Keratinocyte (primary cell): ENCODE results near the gene GAS5. TPM values are rescaled to one million over a fixed set of nuclear protein-coding genes. Genes with fewer than 3 reads are reported as not detected.

Experiments used
- DNase-seq: peaks from one replicate; pipeline ENCODE4 v3.0.0-alpha.2; 2011; ENCODE audit warnings: low read depth, missing footprints, low spot score
- FAIRE-seq: peaks from 2 replicates; lab custom pipeline; 2011; peaks lifted over from hg19 to GRCh38; lab: Jason Lieb, UNC
- H2AFZ ChIP-seq: 2 replicates; pipeline ENCODE4 v1.6.0; 2012; ENCODE audit warnings: low read length, control low read depth, inconsistent platforms; ENCODE audit not compliant: control insufficient read depth
- H3K27ac ChIP-seq: 2 replicates; pipeline ENCODE4 v1.5.1; 2011; ENCODE audit warnings: low read length; ENCODE audit not compliant: control insufficient read depth, insufficient read depth
- H3K27me3 ChIP-seq: 3 replicates; pipeline ENCODE4 v1.6.0; 2011; ENCODE audit warnings: low read length; ENCODE audit not compliant: control insufficient read depth, insufficient read depth; ENCODE audit errors: extremely low read depth
- H3K36me3 ChIP-seq, 2 experiments: 2 replicates in 1 of 2; 3 replicates in 1 of 2; pipeline ENCODE4 v1.5.1; 2011; ENCODE audit warnings: low read length in 2 of 2, mild to moderate bottlenecking in 1 of 2; ENCODE audit not compliant: control insufficient read depth in 2 of 2, insufficient read depth in 2 of 2; ENCODE audit errors: extremely low read depth in 1 of 2
- H3K4me1 ChIP-seq: 3 replicates; pipeline ENCODE4 v1.5.1; 2011; ENCODE audit warnings: low read length; ENCODE audit not compliant: control insufficient read depth, insufficient read depth; ENCODE audit errors: extremely low read depth
- H3K4me2 ChIP-seq: 3 replicates; pipeline ENCODE4 v1.6.0; 2011; ENCODE audit warnings: low read depth, low read length; ENCODE audit not compliant: control insufficient read depth, insufficient read depth; ENCODE audit errors: extremely low read depth
- H3K4me3 ChIP-seq, 3 experiments: fragments of 200-600 bp in 1 of 3; sonication (generic) in 1 of 3; 2 replicates in 2 of 3; 3 replicates in 1 of 3; pipeline ENCODE4 v1.5.1; 2011 to 2016; ENCODE audit warnings: low read length in 3 of 3, mild to moderate bottlenecking in 3 of 3, control low read depth in 2 of 3, inconsistent platforms in 1 of 3, low read depth in 1 of 3, mixed read lengths in 1 of 3, mixed run types in 1 of 3, moderate library complexity in 1 of 3; ENCODE audit not compliant: control insufficient read depth in 2 of 3, insufficient read depth in 2 of 3; ENCODE audit errors: extremely low read depth in 1 of 3
- H3K79me2 ChIP-seq: 2 replicates; pipeline ENCODE4 v1.6.0; 2012; ENCODE audit warnings: low read length; ENCODE audit not compliant: control insufficient read depth, insufficient read depth
- H3K9ac ChIP-seq: 3 replicates; pipeline ENCODE4 v1.6.0; 2011; ENCODE audit warnings: low read length; ENCODE audit not compliant: control insufficient read depth, insufficient read depth; ENCODE audit errors: extremely low read depth
- H3K9me1 ChIP-seq: 3 replicates; pipeline ENCODE4 v1.6.0; 2011; ENCODE audit warnings: low read length; ENCODE audit not compliant: control insufficient read depth, insufficient read depth; ENCODE audit errors: extremely low read depth
- H3K9me3 ChIP-seq: 2 replicates; pipeline ENCODE4 v1.5.1; 2012; ENCODE audit warnings: low read depth, low read length; ENCODE audit not compliant: control insufficient read depth
- H4K20me1 ChIP-seq: 3 replicates; pipeline ENCODE4 v1.6.0; 2011; ENCODE audit warnings: low read length; ENCODE audit not compliant: control insufficient read depth, insufficient read depth; ENCODE audit errors: extremely low read depth
- CTCF ChIP-seq, 3 experiments: IDR thresholded peaks in 1 of 3; conservative IDR thresholded peaks in 1 of 3; optimal IDR thresholded peaks in 1 of 3; 2 replicates in 2 of 3; 3 replicates in 1 of 3; pipeline versions ENCODE3 to v1.5.1; 2011; ENCODE audit warnings: low read length in 3 of 3, mild to moderate bottlenecking in 3 of 3, moderate library complexity in 2 of 3, control low read depth in 1 of 3, inconsistent platforms in 1 of 3; ENCODE audit not compliant: insufficient read depth in 2 of 3; ENCODE audit errors: extremely low read depth in 1 of 3
- EZH2 ChIP-seq: IDR thresholded peaks from one replicate; pipeline ENCODE4 v1.6.1; 2012; ENCODE audit warnings: inconsistent platforms, mild to moderate bottlenecking, low read length, moderate library complexity
- dilution Hi-C: fragments of 300-500 bp; cut with MboI; formaldehyde crosslinking; loops from one replicate; pipeline ENCODE4 v1.7.0; 2020; ENCODE audit warnings: low sequenced_read_pairs; ENCODE audit not compliant: extremely low pct_ligation_motif_present
- polyA plus RNA-seq, 5 experiments: library from polyadenylated mRNA; depleted of rRNA in 3 of 5; stranded (reverse) in 3 of 5; stranded (forward) in 1 of 5; unstranded in 1 of 5; fragments of >200 nt; gene quantifications; 1 replicate in 1 of 5; 2 replicates in 3 of 5; 3 replicates in 1 of 5; pipeline versions ENCODE4 v1.2.1 to v1.2.3, GENCODE V29; 2011 to 2012; ENCODE audit warnings: missing spikeins in 2 of 5, low read depth in 1 of 5, low replicate concordance in 1 of 5

GAS5 gene
- polyA plus RNA-seq, 1 donor (not counting 4 experiments of a cell fraction or from before 2014, with no cell fraction given): 1,196 TPM

- Histone ChIP-seq H3K9me3 (no peaks in the 10 kb centered on the region), H3K79me2 (no peaks in the 10 kb centered on the region), H3K9me1 (no peaks in the 10 kb centered on the region), H3K4me3 (no peak overlapping the region), H2AFZ (no peak overlapping the region), H3K27ac (no peak overlapping the region), H3K4me1 (peaks cover 8% of the 10 kb centered on the region), H3K4me2 (peak overlapping the region; percentile 4), H4K20me1 (no peaks in the 10 kb centered on the region), H3K36me3 (no peaks in the 10 kb centered on the region), H3K27me3 (no peaks in the 10 kb centered on the region), H3K9ac (no peak overlapping the region)
- DNase-seq (no peak), FAIRE-seq (no peak)
- TF ChIP-seq EZH2: no peak
- no peak for TF ChIP-seq CTCF (optimal IDR thresholded peaks at IDR 0.05 in 1 of 3, IDR thresholded peaks at IDR 0.05 in 1 of 3, conservative IDR thresholded peaks at IDR 0.05 in 1 of 3; ENCODE audit: extremely low read depth in 1 of 3, insufficient read depth in 2 of 3, low read length in 3 of 3)
- dilution Hi-C loops: no loop called here
Observed at GRCh38 chr1:173893611-173894010, 25.8 kb upstream of the GAS5 start.

GRCh38 chr1:173889885-173890284 lies 22.1 kb upstream of the GAS5 start:
- Histone ChIP-seq H3K36me3 (peaks cover 3 to 10% of the 10 kb centered on the region in 2 experiments), H3K9me1 (no peaks in the 10 kb centered on the region), H3K27ac (no peak overlapping the region), H3K4me3 (no peak overlapping the region), H4K20me1 (no peaks in the 10 kb centered on the region), H3K4me2 (no peak overlapping the region), H3K9ac (no peak overlapping the region), H2AFZ (no peak overlapping the region), H3K4me1 (peaks cover 8% of the 10 kb centered on the region), H3K9me3 (no peaks in the 10 kb centered on the region), H3K79me2 (no peaks in the 10 kb centered on the region), H3K27me3 (no peaks in the 10 kb centered on the region)
- no peak for TF ChIP-seq EZH2
- no peak for TF ChIP-seq CTCF (optimal IDR thresholded peaks at IDR 0.05 in 1 of 3, IDR thresholded peaks at IDR 0.05 in 1 of 3, conservative IDR thresholded peaks at IDR 0.05 in 1 of 3; ENCODE audit: extremely low read depth in 1 of 3, insufficient read depth in 2 of 3, low read length in 3 of 3)
- no peak for DNase-seq
- no peak for FAIRE-seq
- dilution Hi-C loops: no loop called here
